ENCODE results near the gene SNX8. TPM values are rescaled to one million over a fixed set of nuclear protein-coding genes. Genes with fewer than 3 reads are reported as not detected.

SNX8 gene
- total and polyA plus RNA-seq, 9 of the 15 experiments (the other 6 are each of a cell fraction or from before 2014, with no cell fraction given): 2.7 to 51.6 (median 16.9) TPM

GRCh38 chr7:2353113-2353935, 39.1 kb upstream of the SNX8 start (continued):
- no peak for TF ChIP-seq ILF3 (IDR thresholded peaks at IDR 0.05; ENCODE audit: borderline replicate concordance)
- 0 out of 2 replicates have a peak, but pooled peaks have one; percentile 21 for TF ChIP-seq DPF2 (IDR thresholded peaks at IDR 0.05)
- 0 out of 2 replicates have a peak, but pooled peaks have one; percentile 11 for TF ChIP-seq ZNF707 (CRISPR knock-in tag; conservative IDR thresholded peaks at IDR 0.05)
- TF ChIP-seq ZC3H11A (IDR thresholded peaks at IDR 0.05; ENCODE audit: low read depth, low read length): no peak
- TF ChIP-seq FOXP1 (CRISPR knock-in tag; IDR thresholded peaks at IDR 0.05): no peak
- no peak for TF ChIP-seq TSHZ1 (CRISPR knock-in tag; IDR thresholded peaks at IDR 0.05)
- no peak for TF ChIP-seq EWSR1 (IDR thresholded peaks at IDR 0.05; ENCODE audit: borderline replicate concordance, low read depth, partially characterized antibody)
- 0 out of 2 replicates have a peak, but pooled peaks have one; percentile 22 for TF ChIP-seq PTRF (tag; IDR thresholded peaks at IDR 0.05)
- no peak for TF ChIP-seq ZNF12 (CRISPR knock-in tag; IDR thresholded peaks at IDR 0.05)
- TF ChIP-seq SMARCE1 (IDR thresholded peaks at IDR 0.05): no peak
- no peak for TF ChIP-seq ZNF24 (IDR thresholded peaks at IDR 0.05)
- no peak for TF ChIP-seq ZBTB1 (CRISPR knock-in tag; IDR thresholded peaks at IDR 0.05; ENCODE audit: borderline replicate concordance, low read depth)
- no peak for TF ChIP-seq ZNF184 (CRISPR knock-in tag; IDR thresholded peaks at IDR 0.05)
- TF ChIP-seq BRD4 (IDR thresholded peaks at IDR 0.05): no peak; the same call in 1 of the 2 replicates
- TF ChIP-seq GATAD2A (IDR thresholded peaks at IDR 0.05): no peak
- TF ChIP-seq GABPA (tag; conservative IDR thresholded peaks at IDR 0.05; ENCODE audit: low read depth): no peak; the same call in 1 of the 2 replicates
- no peak for TF ChIP-seq MAFG (tag; conservative IDR thresholded peaks at IDR 0.05)
- no peak for TF ChIP-seq ZNF778 (CRISPR knock-in tag; IDR thresholded peaks at IDR 0.05)
- TF ChIP-seq ZNF121 (CRISPR knock-in tag; conservative IDR thresholded peaks at IDR 0.05): peak; percentile 90
- TF ChIP-seq HSF4 (CRISPR knock-in tag; IDR thresholded peaks at IDR 0.05; ENCODE audit: borderline replicate concordance): no peak
- no peak for TF ChIP-seq ZFP30 (CRISPR knock-in tag; IDR thresholded peaks at IDR 0.05; ENCODE audit: borderline replicate concordance)
- TF ChIP-seq RBM14 (IDR thresholded peaks at IDR 0.05; ENCODE audit: borderline replicate concordance, insufficient read depth, low read depth, low read length): no peak
- no peak for TF ChIP-seq HMGXB4 (CRISPR knock-in tag; IDR thresholded peaks at IDR 0.05)
- TF ChIP-seq HNRNPUL1 (IDR thresholded peaks at IDR 0.05; ENCODE audit: low read length): no peak

All from K562 (cell line).